Cerebellar nuclear complex (tissue), 1 donor: ENCODE results near the gene WDHD1.
"Not testable (repeated sequence)": the region's sequence is repeated elsewhere in the genome, so short reads cannot be mapped to it uniquely, and the experiment has no call there.

Source experiments
- DNase-seq, 2 experiments: peaks; one replicate each; lab custom pipeline; 2025; lab: John Stamatoyannopoulos, UW

The WDHD1 gene

GRCh38 chr14:55026793-55027561, at the start of gene WDHD1, which contains the start of gene SOCS4:
WDHD1 (minus strand) TSS chr14:55027099; CDS start chr14:55026787, 312 bp downstream.
SOCS4 (plus strand) TSS chr14:55027236; CDS start chr14:55043042, 15,806 bp downstream.
- DNase-seq = peak; percentile 62 to 90

GRCh38 chr14:55075628-55076175, 48.8 kb upstream of the WDHD1 start:
- DNase-seq = no peak

- DNase-seq = no peak
These were observed 47.8 kb upstream of the WDHD1 start for GRCh38 chr14:55074662-55075061.

DNA sequence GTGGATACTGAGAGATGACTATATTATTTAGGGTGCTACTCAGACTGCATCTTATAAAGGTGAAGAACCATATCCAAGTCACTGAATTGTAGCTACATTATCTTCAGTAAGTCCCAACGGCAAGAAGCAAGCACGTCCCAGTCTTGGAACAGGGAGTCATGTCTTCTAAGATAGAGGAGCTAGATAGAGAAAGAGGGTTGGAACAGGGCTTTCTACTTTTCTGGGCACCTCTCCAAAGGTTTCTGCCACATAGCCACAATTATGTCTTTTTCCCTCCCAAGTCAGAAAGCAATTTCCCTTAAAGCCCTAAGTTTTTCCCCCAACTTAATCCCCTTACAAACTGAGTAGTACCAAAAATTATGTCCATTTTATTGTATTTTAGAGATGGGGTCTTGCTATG, 47.0 kb upstream of the WDHD1 start:
- DNase-seq = no peak

DNA sequence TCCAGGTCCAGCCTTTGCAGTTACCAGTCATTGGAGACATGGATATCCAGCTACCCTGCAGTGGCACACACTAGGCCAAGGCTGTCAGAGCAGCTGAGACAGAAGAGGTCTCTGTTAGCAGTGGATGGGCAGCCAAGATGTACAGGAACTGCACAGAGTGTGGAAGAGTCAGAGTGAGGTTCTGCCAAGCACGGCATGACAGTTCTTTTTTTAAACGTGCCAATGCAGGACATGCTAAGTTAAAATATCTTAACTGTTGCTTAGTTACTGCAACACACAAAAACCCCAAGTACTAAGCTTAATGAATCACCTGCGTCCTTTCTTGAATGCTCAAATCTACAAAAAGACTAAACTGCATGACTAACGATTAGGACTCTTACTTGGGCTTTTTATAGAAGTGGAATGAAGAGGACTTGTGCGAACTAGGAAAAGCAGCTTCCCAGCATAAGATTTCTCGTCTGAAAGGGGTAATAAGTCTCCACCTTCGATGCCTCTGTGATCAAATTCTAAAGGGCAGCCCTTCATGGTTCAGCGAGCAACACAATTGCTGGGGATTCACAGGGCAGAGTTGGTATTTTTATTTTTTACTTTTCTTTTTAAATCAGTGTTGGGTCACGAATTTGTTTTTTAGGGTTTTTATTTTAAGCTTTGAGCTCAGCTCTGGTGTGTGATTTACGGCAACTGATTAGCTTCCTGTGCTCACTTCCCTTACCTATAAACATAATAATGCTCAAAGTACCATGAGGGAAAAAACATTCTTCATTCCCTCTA, 45.2 kb upstream of the WDHD1 start:
- DNase-seq = peak in 1 of 2 experiments; percentile 26

- no peak for DNase-seq
These were observed 44.1 kb upstream of the WDHD1 start for GRCh38 chr14:55070981-55071411.

DNA sequence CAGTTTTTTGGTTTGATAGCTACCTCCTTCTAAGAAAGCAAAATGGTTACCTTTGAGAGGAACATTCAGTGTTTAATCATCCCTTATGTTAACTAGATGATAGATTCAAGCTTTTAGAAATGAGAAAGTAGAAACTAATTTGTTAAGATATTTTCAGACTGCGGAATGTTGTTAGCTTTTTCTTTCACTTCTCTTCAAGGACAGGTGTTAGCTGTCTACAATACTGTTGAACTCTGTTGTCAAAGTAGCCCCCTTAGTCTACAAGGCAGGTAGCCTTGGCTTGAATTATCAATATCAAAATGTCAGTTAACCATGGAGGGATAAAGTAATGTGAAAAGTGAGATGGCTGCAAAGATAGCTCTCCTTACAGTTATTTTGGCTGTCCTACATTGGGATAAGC, 39.3 kb upstream of the WDHD1 start:
- DNase-seq = no peak

GRCh38 chr14:55065411-55065810, 38.5 kb upstream of the WDHD1 start:
- DNase-seq = no peak

DNA sequence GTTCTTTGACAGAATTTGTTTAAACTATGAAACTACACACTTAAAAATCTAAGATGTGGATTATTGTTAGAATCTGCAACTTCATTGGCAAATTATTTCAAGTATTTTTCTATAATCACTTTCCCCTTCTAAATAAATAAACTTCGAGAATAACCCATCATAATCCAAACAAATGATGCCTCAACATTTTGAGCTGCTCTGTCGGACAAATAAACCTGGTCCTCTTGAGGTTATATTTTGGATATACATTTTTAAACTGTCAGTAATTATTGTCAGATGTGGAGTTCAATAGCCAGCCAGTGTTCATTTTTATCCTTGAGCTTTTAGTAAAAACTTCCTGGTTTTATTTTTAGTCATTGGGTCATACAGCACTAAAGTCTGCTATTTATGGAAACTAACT, 38.0 kb upstream of the WDHD1 start:
- not testable (repeated sequence) for DNase-seq

- peak in 1 of 2 experiments; percentile 56 for DNase-seq
These were observed 35.8 kb upstream of the WDHD1 start for GRCh38 chr14:55062517-55063351.

- DNase-seq = no peak
These were observed 32.4 kb upstream of the WDHD1 start for GRCh38 chr14:55059333-55059732.

DNA sequence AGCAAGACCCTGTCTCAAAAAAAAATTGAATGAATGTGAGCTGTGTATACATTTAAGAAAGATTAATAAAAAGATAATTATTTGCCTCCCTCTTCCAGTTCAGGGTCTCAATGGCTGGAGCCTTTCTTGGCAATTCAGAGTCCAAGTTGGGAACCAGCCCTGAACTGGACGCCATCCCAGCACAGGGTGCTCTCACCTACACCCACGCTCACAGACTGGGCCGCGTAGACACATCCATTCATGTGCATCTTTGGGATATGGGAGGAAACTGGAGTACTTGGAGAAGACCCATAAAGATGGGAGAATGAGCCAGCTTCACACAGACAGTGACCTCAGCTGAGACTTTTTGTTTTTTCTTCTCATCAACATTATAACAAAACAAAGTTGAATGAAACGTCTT, 31.0 kb upstream of the WDHD1 start:
- DNase-seq = no peak

- no peak for DNase-seq
These were observed 27.2 kb upstream of the WDHD1 start for GRCh38 chr14:55054098-55054497.

GRCh38 chr14:55053500-55053899, 26.6 kb upstream of the WDHD1 start:
- no peak for DNase-seq

- DNase-seq = no peak
These were observed 26.1 kb upstream of the WDHD1 start for GRCh38 chr14:55053018-55053417.

DNA sequence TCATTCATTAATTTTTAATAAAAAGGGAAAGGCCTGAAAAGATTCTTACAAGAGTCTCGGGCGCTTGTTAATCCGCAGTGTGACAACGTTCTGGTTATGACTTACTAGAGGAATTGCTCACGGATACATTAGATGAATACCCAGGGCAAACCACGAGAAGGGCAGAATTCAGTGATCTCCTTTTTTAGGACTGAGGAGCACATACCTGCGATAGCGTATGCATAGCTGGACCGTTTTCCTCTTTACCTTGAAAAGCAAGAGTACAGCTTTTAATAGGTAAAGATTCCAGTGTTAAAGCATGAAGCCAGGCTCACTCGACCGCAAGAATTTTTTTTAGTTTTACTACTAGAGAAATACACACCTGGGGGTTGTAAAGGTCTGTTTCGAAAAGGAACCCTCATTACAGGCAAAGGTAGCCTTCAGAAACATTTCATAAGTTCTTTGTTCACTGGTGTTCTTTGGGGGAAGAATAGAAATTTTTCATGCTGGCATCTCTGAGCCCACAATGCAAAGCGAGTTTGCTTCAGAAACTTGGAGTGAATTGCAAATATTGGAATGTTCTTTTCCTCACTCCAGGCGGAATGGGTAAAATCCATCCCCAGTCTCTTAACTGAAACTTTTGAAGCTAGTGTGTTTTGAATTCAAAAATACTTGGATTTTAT, 25.5 kb upstream of the WDHD1 start:
- DNase-seq = no peak

- DNase-seq = peak in 1 of 2 experiments; percentile 63
These were observed 24.7 kb upstream of the WDHD1 start, which contains the start of gene MAPK1IP1L for GRCh38 chr14:55051423-55052268. MAPK1IP1L (plus strand) TSS chr14:55051647; CDS start chr14:55061684, 10,037 bp downstream.

DNA sequence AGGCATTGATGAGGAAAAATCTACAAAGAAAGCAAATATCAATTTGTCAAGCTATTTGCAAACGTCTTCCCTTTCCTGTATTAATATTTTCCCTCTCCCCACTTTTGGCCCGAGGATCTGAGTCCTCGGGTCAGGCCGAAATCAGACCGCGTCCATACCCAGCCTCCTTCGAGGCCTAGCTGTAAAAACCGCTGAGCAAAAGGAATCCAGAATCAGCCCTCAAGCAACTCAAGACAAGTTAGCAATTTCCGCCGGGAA, 24.2 kb upstream of the WDHD1 start:
- no peak for DNase-seq

DNA sequence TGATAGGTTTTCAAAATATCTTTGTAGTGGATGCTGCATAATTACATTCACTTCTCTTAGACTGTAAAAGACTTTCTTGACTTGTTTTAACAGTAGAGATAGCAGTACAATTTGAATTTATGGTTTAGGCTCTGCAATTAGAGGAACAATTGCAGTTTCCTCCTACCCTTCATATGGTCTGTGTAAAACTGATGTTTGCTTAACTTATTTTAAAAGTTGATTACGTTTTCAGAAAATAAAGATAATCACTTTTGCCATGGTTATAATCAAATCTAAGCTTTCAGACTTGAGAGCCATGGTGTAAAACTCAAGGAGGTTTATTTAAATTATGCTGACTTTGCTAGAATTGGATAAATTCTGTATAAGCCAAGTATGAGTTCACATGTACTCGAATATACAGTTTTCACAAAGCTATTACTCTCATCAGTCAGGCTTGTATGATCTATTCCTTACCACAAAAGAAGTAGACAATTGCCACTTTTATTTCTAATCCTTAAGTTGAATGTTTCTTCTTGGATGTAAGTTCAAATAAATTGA, 22.1 kb upstream of the WDHD1 start:
- no peak for DNase-seq
